K562 treated with DMSO at 1 percent for 12 hours (cell line): ENCODE results near the gene RAB40B. TPM values are rescaled to one million over a fixed set of nuclear protein-coding genes. Genes with fewer than 3 reads are reported as not detected.

Experiments
- total RNA-seq: library from RNA; unstranded; fragments of 300-600 nt; gene quantifications from 2 replicates; pipeline ENCODE4 v1.2.3, GENCODE V29; 2022; ENCODE audit not compliant: insufficient read depth

Gene RAB40B
- total RNA-seq: 3.6 and 7.4 TPM in 2 replicates

DNA sequence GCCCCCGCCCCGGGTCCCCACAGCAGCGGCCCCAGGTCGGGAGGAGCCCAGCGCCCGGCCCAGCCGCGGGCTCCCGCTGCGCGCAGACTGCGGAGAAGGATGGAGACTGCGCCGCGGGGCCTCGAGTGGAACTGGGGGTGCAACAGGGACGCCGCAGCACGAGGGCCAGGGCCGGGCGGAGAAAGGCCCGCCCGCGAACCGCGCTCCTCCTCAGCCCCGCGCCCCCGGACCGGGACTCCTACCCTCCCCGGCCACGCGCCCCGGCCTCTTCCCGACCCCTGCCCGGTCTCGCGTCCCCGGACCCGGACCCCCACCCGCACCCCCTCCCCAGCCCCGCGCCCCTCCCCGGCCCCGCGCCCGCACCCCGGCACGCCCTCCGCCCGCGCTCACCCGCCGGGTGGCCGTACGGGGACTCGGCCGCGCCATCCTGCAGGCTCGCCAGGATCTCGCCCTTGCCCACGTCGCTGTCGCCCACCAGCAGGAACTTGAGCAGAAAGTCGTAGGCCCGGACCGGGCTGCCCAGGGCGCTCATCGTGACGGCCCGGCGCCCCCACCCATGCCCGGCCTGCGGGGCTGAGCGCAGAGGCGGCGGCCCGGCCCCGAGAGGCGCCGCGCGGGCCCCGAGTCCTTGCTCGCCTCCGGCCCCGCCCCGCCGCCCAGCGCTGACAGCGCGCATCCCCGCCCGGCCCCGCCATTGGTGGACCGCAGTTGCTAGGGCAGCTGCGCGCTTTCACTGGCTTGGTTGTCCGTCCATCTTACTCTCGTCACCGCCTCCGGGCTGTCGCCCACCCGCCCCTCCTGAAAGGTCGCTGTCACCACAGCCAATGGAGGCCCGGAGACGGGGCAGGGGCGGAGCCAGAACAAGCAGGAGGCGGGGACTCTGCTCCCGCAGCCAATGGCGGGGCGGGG, at the start of gene RAB40B:
Gene RAB40B (minus strand): TSS at position 634 of the 909 bp plus-strand sequence. CDS start 102 bp downstream, at position 532.

DNA sequence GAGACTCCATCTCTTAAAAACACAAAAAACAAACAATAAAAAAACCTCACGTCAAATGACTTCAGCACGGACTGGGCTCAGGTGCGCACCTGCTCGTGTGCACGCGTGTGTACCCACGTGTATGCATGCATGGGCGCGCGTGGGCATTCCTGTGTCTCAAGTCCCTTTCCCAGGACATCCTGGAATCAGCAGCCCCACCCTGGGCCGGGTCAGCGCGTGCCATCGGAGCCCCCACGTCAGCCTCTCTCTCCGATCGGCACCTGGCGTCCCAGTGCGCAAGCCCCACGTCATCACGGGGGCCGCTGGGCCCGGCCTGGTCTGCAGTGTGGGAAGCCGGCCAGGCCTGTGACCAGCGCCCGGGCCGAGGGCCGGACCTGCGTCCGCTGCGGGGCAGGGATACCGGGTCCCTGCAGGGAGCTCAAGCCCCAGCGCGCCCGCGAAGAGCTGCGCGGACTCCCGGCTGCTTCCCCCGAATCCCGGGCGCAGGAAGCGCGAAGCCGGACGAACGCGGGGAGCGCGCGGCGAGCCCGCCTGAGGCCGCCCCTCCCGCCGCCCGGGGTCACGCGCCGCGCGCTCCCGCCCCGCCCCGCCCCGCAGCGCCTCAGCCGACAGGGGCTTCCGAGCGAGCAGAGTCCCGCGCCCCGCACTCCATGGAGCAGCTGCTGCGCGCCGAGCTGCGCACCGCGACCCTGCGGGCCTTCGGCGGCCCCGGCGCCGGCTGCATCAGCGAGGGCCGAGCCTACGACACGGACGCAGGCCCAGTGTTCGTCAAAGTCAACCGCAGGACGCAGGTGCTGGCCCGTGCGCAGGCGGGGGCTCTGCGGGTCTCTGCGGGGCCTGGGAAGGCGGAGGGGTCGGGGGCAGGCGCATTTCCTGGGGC, 36.7 kb upstream of the RAB40B start, which contains the start of gene FN3K:
Gene FN3K (plus strand): TSS at position 629 of the 880 bp plus-strand sequence. CDS start 22 bp downstream, at position 651.

DNA sequence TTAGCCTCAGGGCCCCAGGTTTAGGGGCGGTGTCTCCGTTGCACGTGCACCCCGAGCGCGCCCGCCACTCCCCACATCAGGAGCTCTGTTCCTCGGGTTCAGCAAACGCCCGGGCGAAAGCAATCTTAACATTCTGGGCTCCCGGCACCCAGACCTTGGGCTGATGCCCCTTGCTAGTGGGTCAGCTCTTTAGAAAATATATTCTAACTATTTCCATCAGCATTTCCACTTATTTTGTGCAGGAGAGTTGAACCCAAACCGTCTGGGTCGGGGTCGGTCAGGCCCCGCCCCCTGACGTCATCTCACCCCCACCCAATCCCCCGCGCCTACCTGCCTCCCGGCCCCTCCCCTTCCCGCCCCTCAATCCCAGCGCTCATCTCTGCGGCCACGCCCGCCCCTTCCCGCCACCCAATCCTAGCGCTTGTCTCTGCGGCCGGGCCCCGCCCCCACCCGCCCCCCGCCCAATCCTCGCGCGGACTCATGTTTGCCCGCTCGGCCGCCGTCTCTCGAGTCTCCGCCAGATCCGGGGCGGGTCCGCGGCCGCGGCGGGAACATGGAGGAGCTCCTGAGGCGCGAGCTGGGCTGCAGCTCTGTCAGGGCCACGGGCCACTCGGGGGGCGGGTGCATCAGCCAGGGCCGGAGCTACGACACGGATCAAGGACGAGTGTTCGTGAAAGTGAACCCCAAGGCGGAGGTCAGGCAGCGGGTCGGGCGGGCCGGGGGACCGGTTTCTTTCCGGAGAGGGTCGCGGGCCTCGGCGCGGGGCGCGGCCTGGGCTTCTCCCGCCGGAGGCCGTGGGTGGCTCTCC, 17.9 kb upstream of the RAB40B start, which contains the start of gene FN3KRP:
Gene FN3KRP (plus strand): TSS at position 504 of the 808 bp plus-strand sequence. CDS start 50 bp downstream, at position 554.

DNA sequence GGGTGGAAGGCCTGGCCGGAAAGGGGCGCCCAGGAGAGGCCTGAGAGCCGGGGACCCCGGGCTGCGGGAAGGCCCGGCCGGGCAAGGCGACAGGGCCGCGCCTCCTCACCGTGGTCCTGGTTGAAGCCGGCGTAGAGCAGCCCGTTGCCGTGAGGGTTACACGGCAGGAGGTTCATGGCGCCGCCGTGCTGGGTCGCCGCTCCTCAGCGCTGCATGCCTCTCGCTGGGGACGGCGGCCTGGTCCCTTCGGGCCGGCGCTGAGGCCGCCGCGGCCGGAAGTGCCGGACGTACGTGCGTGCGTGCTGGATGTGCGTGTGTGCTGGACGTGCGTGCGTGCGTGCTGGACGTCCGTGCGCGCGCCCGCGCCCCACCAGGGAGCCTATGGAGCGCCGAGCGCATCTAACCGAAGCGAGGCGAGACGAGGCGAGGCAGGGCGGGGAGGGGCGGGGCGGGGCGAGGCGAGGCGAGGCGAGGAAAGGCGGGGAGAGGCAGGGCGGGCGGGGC, 50.3 kb downstream of the RAB40B start, which contains the start of gene WDR45B:
Gene WDR45B (minus strand): TSS at position 280 of the 504 bp plus-strand sequence. CDS start 104 bp downstream, at position 176.

Other genes with a start within 250 kb of the RAB40B start
- 61.3 and 80.2 TPM in 2 replicates for gene CYBC1, start 247.9 kb downstream of the RAB40B start, total RNA-seq
- gene NARF, start 240.0 kb downstream of the RAB40B start, total RNA-seq: 421 and 447 TPM in 2 replicates
- 23.5 and 62.6 TPM in 2 replicates for gene FOXK2, start 179.0 kb downstream of the RAB40B start, total RNA-seq
- 22.9 and 55.0 TPM in 2 replicates for gene WDR45B, start 50.3 kb downstream of the RAB40B start, total RNA-seq
- gene FN3KRP, start 18.0 kb upstream of the RAB40B start, total RNA-seq: 28.3 and 36.8 TPM in 2 replicates
- gene FN3K, start 36.9 kb upstream of the RAB40B start, total RNA-seq: 21.7 and 23.9 TPM in 2 replicates
- 74.7 and 91.9 TPM in 2 replicates for gene TBCD, start 53.4 kb upstream of the RAB40B start, total RNA-seq
- not detected in 2 replicates for gene ZNF750, start 141.3 kb upstream of the RAB40B start, total RNA-seq